ENCODE results near the gene PARP9.

The PARP9 gene

DNA sequence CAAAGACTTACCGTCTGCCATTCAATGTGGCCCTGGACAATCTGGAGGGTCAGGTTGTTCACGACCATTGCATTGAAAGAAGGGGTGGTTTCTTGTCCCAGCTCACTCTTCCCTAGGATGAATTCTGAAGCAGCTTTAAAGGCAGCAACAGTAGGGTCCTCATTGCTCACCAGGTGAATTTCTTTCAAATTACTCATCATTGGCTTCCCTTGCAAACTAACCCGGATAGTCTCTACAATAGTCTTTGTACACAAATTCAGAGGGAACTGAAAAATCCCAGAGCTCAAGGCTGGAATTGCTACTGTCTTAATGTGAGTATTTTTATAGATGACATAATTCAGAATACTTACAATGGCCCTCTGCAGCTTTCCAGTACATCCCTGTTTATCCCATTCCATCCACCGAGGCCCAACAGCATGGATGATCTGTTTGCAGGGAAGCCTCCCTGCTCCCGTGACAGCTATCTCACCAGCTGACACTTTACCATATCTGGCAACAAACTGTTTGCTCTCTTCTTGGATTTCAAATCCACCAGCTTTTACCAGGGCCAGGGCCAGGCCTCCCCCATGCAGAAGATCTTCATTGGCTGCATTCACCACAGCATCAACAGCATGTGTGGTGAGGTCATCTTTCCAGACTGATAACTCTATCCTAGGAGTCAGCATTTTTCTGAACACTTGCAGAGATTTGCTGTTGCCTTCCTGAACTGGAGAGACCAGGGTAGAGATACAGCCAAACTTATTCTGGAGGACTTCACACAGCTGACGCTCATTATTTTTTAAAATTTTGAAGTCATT lies 8.6 kb downstream of the PARP9 start:
- Histone ChIP-seq H3K9me3 (ENCODE audit: control insufficient read depth, low read length) (no peaks in the 10 kb centered on the region), H3K36me3 (ENCODE audit: control insufficient read depth, insufficient read depth, low read length) (no peaks in the 10 kb centered on the region), H3K27ac (ENCODE audit: insufficient read depth, low read depth, low read length, poor library complexity, severe bottlenecking) (no peak overlapping the region), H3K4me3 (ENCODE audit: insufficient read depth, low read depth, low read length) (no peak overlapping the region), H3K27me3 (ENCODE audit: control insufficient read depth, insufficient read depth, low read length, poor library complexity, severe bottlenecking) (no peaks in the 10 kb centered on the region), H3K4me1 (ENCODE audit: control insufficient read depth, insufficient read depth, low read length) (no peaks in the 10 kb centered on the region)
- 81 to 93% methylated on average over 5 to 6 of the region's 6 CpGs for WGBS, 2 experiments

DNA sequence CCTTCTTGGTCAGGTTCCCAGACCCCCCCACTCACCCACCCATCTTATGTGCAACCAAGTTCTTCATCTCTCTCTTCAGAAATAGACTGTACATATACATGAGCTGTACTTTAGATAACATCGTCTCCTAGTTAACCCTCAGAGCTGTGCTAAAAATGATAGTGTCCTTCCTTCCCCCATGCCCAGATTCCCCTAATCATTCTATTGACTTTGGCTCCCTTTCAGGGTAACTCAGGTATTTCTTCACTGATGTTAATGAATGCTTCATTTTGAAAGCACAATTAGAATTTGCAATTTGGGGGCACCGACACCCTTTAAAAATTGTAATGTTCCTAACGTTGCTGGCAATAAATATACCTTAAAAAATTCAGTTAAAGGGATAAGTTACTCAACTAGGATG lies 10.9 kb downstream of the PARP9 start:
- H3K4me3 ChIP-seq (ENCODE audit: insufficient read depth, low read depth, low read length): no peak overlapping the region
- no peak overlapping the region for H3K27ac ChIP-seq (ENCODE audit: insufficient read depth, low read depth, low read length, poor library complexity, severe bottlenecking)
- WGBS, 2 experiments: 67 to 89% methylated on average over 1 to 3 of the region's 3 CpGs
- no peaks in the 10 kb centered on the region for H3K36me3 ChIP-seq (ENCODE audit: control insufficient read depth, insufficient read depth, low read length)
- H3K9me3 ChIP-seq (ENCODE audit: control insufficient read depth, low read length): no peaks in the 10 kb centered on the region
- no peaks in the 10 kb centered on the region for H3K4me1 ChIP-seq (ENCODE audit: control insufficient read depth, insufficient read depth, low read length)
- H3K27me3 ChIP-seq (ENCODE audit: control insufficient read depth, insufficient read depth, low read length, poor library complexity, severe bottlenecking): no peaks in the 10 kb centered on the region

- Histone ChIP-seq H3K36me3 (ENCODE audit: control insufficient read depth, insufficient read depth, low read length) (no peaks in the 10 kb centered on the region), H3K27me3 (ENCODE audit: control insufficient read depth, insufficient read depth, low read length, poor library complexity, severe bottlenecking) (no peaks in the 10 kb centered on the region), H3K27ac (ENCODE audit: insufficient read depth, low read depth, low read length, poor library complexity, severe bottlenecking) (no peak overlapping the region), H3K4me3 (ENCODE audit: insufficient read depth, low read depth, low read length) (no peak overlapping the region), H3K4me1 (ENCODE audit: control insufficient read depth, insufficient read depth, low read length) (no peaks in the 10 kb centered on the region), H3K9me3 (ENCODE audit: control insufficient read depth, low read length) (no peaks in the 10 kb centered on the region)
- 89 to 100% methylated on average over 1 of the region's 1 CpG for WGBS, 2 experiments
These were observed 15.5 kb downstream of the PARP9 start for GRCh38 chr3:122548619-122549018.

- no peaks in the 10 kb centered on the region for H3K9me3 ChIP-seq (ENCODE audit: control insufficient read depth, low read length)
These were observed 16.0 kb downstream of the PARP9 start for GRCh38 chr3:122548076-122548475.

DNA sequence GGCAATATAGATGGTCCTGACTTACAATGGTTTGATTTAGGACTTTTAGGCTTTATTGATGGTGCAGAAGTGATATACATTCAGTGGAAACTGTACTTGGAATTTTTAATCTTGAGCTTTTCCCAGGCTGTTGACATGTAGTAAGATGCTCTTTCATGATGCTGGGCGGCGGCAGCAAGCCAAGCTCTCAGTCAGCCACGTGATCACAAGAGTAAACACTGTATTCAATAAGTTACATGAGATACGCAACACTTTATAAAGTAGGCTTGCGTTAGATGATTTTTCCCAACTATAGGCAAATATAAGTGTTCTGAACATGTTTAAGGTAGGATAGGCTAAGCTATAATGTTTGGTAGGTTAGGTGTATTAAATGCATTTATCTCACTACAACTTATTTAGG lies 17.9 kb downstream of the PARP9 start:
- no peak overlapping the region for H3K4me3 ChIP-seq (ENCODE audit: insufficient read depth, low read depth, low read length)
- no peak overlapping the region for H3K27ac ChIP-seq (ENCODE audit: insufficient read depth, low read depth, low read length, poor library complexity, severe bottlenecking)
- H3K27me3 ChIP-seq (ENCODE audit: control insufficient read depth, insufficient read depth, low read length, poor library complexity, severe bottlenecking): no peaks in the 10 kb centered on the region
- no peaks in the 10 kb centered on the region for H3K4me1 ChIP-seq (ENCODE audit: control insufficient read depth, insufficient read depth, low read length)
- H3K9me3 ChIP-seq (ENCODE audit: control insufficient read depth, low read length): no peaks in the 10 kb centered on the region
- H3K36me3 ChIP-seq (ENCODE audit: control insufficient read depth, insufficient read depth, low read length): no peaks in the 10 kb centered on the region
- WGBS, 2 experiments: 94% methylated on average over 5 of the region's 5 CpGs

More at GRCh38 chr3:122548076-122548475, 16.0 kb downstream of the PARP9 start:
- Histone ChIP-seq H3K27me3 (ENCODE audit: control insufficient read depth, insufficient read depth, low read length, poor library complexity, severe bottlenecking) (no peaks in the 10 kb centered on the region), H3K4me3 (ENCODE audit: insufficient read depth, low read depth, low read length) (no peak overlapping the region), H3K36me3 (ENCODE audit: control insufficient read depth, insufficient read depth, low read length) (no peaks in the 10 kb centered on the region), H3K4me1 (ENCODE audit: control insufficient read depth, insufficient read depth, low read length) (no peaks in the 10 kb centered on the region), H3K27ac (ENCODE audit: insufficient read depth, low read depth, low read length, poor library complexity, severe bottlenecking) (no peak overlapping the region)
- WGBS, 2 experiments: 89 to 93% methylated on average over 3 of the region's 3 CpGs

DNA sequence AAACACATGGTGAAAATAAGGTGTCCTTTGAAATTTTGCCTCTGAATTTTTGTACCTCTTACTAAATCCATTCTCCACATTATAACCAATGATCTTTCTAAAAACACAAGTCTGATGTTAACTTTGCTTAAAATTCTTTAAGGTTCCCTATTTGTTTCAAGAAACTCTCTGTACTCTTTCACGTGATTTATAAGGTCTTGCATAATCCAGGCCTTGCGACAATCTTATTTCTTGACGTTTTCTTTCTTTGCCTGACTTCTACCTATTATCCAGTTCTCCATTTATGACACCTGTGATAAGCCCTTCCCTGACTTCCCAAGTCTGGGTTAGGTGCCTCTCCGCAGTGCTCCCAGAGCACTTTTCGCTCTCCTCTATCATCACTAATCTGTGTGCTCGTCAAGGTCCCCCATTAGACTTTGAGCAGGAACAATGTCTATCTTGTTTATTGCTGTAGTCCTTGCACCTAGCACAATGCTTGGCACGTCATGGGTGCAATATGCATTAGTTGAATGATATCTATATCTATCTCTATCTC lies 25.1 kb downstream of the PARP9 start:
- WGBS, 2 experiments: 93 to 95% methylated on average over 7 of the region's 7 CpGs
- H3K27ac ChIP-seq (ENCODE audit: insufficient read depth, low read depth, low read length, poor library complexity, severe bottlenecking): no peak overlapping the region
- H3K27me3 ChIP-seq (ENCODE audit: control insufficient read depth, insufficient read depth, low read length, poor library complexity, severe bottlenecking): no peaks in the 10 kb centered on the region
- no peak overlapping the region for H3K4me3 ChIP-seq (ENCODE audit: insufficient read depth, low read depth, low read length)
- H3K4me1 ChIP-seq (ENCODE audit: control insufficient read depth, insufficient read depth, low read length): no peaks in the 10 kb centered on the region
- H3K36me3 ChIP-seq (ENCODE audit: control insufficient read depth, insufficient read depth, low read length): no peaks in the 10 kb centered on the region
- H3K9me3 ChIP-seq (ENCODE audit: control insufficient read depth, low read length): no peaks in the 10 kb centered on the region

GRCh38 chr3:122536632-122537001 lies 27.5 kb downstream of the PARP9 start:
- no peak overlapping the region for H3K27ac ChIP-seq (ENCODE audit: insufficient read depth, low read depth, low read length, poor library complexity, severe bottlenecking)
- no peaks in the 10 kb centered on the region for H3K36me3 ChIP-seq (ENCODE audit: control insufficient read depth, insufficient read depth, low read length)
- WGBS, 2 experiments: 42 to 47% methylated on average over 3 of the region's 3 CpGs
- no peaks in the 10 kb centered on the region for H3K27me3 ChIP-seq (ENCODE audit: control insufficient read depth, insufficient read depth, low read length, poor library complexity, severe bottlenecking)
- no peaks in the 10 kb centered on the region for H3K9me3 ChIP-seq (ENCODE audit: control insufficient read depth, low read length)
- H3K4me1 ChIP-seq (ENCODE audit: control insufficient read depth, insufficient read depth, low read length): no peaks in the 10 kb centered on the region
- H3K4me3 ChIP-seq (ENCODE audit: insufficient read depth, low read depth, low read length): no peak overlapping the region

GRCh38 chr3:122535964-122536631 lies 28.0 kb downstream of the PARP9 start:
- Histone ChIP-seq H3K36me3 (ENCODE audit: control insufficient read depth, insufficient read depth, low read length) (no peaks in the 10 kb centered on the region), H3K4me1 (ENCODE audit: control insufficient read depth, insufficient read depth, low read length) (no peaks in the 10 kb centered on the region), H3K27ac (ENCODE audit: insufficient read depth, low read depth, low read length, poor library complexity, severe bottlenecking) (no peak overlapping the region), H3K27me3 (ENCODE audit: control insufficient read depth, insufficient read depth, low read length, poor library complexity, severe bottlenecking) (no peaks in the 10 kb centered on the region), H3K4me3 (ENCODE audit: insufficient read depth, low read depth, low read length) (no peak overlapping the region), H3K9me3 (ENCODE audit: control insufficient read depth, low read length) (no peaks in the 10 kb centered on the region)
- 71 to 75% methylated on average over 6 of the region's 6 CpGs for WGBS, 2 experiments

DNA sequence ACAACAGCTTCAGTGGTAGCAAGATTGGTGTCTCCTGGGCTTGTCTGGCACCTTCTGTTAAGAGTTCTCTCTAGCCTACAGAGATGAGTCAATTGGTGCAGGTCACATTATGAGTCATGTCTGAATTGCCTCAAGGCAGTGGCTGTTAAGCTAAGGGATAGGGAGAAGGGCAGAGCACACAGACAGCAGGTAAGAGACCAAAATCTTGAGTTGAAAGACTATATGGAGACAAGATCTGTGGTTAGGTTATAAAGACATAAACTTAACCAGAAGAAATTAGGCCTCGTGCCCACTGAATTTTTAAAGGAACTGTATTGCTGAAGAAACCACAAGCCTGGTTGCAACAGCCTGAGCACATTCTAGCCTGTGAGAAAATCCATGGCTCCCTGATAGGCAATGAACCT lies 30.2 kb downstream of the PARP9 start:
- Histone ChIP-seq H3K4me3 (ENCODE audit: insufficient read depth, low read depth, low read length) (no peak overlapping the region), H3K9me3 (ENCODE audit: control insufficient read depth, low read length) (no peaks in the 10 kb centered on the region), H3K36me3 (ENCODE audit: control insufficient read depth, insufficient read depth, low read length) (no peaks in the 10 kb centered on the region), H3K4me1 (ENCODE audit: control insufficient read depth, insufficient read depth, low read length) (no peaks in the 10 kb centered on the region), H3K27me3 (ENCODE audit: control insufficient read depth, insufficient read depth, low read length, poor library complexity, severe bottlenecking) (no peaks in the 10 kb centered on the region), H3K27ac (ENCODE audit: insufficient read depth, low read depth, low read length, poor library complexity, severe bottlenecking) (no peak overlapping the region)
- 85 to 91% methylated on average over 1 of the region's 1 CpG for WGBS, 2 experiments

GRCh38 chr3:122533480-122533879 lies 30.6 kb downstream of the PARP9 start:
- no peaks in the 10 kb centered on the region for H3K9me3 ChIP-seq (ENCODE audit: control insufficient read depth, low read length)
- WGBS, 2 experiments: 88 to 100% methylated on average over 2 of the region's 2 CpGs
- no peaks in the 10 kb centered on the region for H3K27me3 ChIP-seq (ENCODE audit: control insufficient read depth, insufficient read depth, low read length, poor library complexity, severe bottlenecking)
- no peak overlapping the region for H3K27ac ChIP-seq (ENCODE audit: insufficient read depth, low read depth, low read length, poor library complexity, severe bottlenecking)
- H3K4me3 ChIP-seq (ENCODE audit: insufficient read depth, low read depth, low read length): no peak overlapping the region
- H3K36me3 ChIP-seq (ENCODE audit: control insufficient read depth, insufficient read depth, low read length): no peaks in the 10 kb centered on the region
- H3K4me1 ChIP-seq (ENCODE audit: control insufficient read depth, insufficient read depth, low read length): no peaks in the 10 kb centered on the region

All from ectodermal cell (in vitro differentiated cells).